Activated T-cell treated with anti-CD3 and anti-CD28 coated beads, Interleukin-2, amount 50 U/mL, for 24 hours (primary cell): Measurements from ENCODE around the gene ATP9B.
A peak's percentile ranks its signal among the peaks of the same experiment; 100 is the strongest.
"Not testable (repeated sequence)": the region's sequence is repeated elsewhere in the genome, so short reads cannot be mapped to it uniquely, and the experiment has no call there.

Experiments
- DNase-seq: peaks from one replicate; pipeline ENCODE4 v3.0.0-alpha.2; 2020
- H3K27ac Mint-ChIP-seq: 2 replicates; pipeline ENCODE4 v1.8.0; 2020; ENCODE audit warnings: mild to moderate bottlenecking, mixed read lengths
- H3K27me3 Mint-ChIP-seq: 2 replicates; pipeline ENCODE4 v1.8.0; 2020; ENCODE audit warnings: mixed read lengths
- H3K36me3 Mint-ChIP-seq: 2 replicates; pipeline ENCODE4 v1.8.0; 2020; ENCODE audit warnings: low read depth, mixed read lengths
- H3K4me1 Mint-ChIP-seq: 2 replicates; pipeline ENCODE4 v1.8.0; 2020; ENCODE audit warnings: low read depth, mixed read lengths
- H3K4me3 Mint-ChIP-seq: 2 replicates; pipeline ENCODE4 v1.8.0; 2020; ENCODE audit warnings: mild to moderate bottlenecking, moderate library complexity, mixed read lengths
- H3K9me3 Mint-ChIP-seq: 2 replicates; pipeline ENCODE4 v1.8.0; 2020; ENCODE audit warnings: mixed read lengths

Gene ATP9B

DNA sequence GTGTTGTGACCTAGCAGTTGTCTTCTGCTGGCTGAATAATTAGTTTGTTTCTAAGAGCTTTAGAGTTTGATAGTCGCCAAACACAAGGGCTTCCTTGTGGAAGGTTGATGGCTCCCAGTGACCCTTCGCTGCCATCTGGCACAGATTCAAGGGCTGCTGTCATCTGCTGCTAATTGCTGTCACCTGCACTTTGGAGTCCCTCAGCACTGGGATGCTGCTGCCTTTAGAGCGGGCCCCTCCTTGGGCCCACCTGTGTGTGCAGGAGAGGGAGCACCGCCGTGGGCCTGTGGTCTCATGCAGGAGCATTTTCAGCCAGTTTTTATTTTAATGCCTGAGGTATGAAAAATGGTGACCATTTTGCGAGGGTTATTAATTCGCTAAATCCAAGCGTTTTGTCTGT is 172.6 kb downstream of the ATP9B start:
- Mint-ChIP-seq H3K36me3 (peaks cover 10% of the 10 kb centered on the region), H3K27ac (no peak overlapping the region)
- no peak for DNase-seq

GRCh38 chr18:79242246-79242645 is 173.1 kb downstream of the ATP9B start:
- H3K27ac Mint-ChIP-seq, result no peak overlapping the region
- H3K4me1 Mint-ChIP-seq, result peaks cover 10% of the 10 kb centered on the region
- no peaks in the 10 kb centered on the region for H3K9me3 Mint-ChIP-seq
- H3K27me3 Mint-ChIP-seq, result no peaks in the 10 kb centered on the region
- no peak for DNase-seq
- H3K4me3 Mint-ChIP-seq, result no peak overlapping the region
- H3K36me3 Mint-ChIP-seq, result peaks cover 10% of the 10 kb centered on the region

More for the DNA sequence above, 172.6 kb downstream of the ATP9B start:
- peaks cover 8% of the 10 kb centered on the region for H3K4me1 Mint-ChIP-seq
- H3K4me3 Mint-ChIP-seq, result no peak overlapping the region
- H3K27me3 Mint-ChIP-seq, result no peaks in the 10 kb centered on the region
- no peaks in the 10 kb centered on the region for H3K9me3 Mint-ChIP-seq

DNA sequence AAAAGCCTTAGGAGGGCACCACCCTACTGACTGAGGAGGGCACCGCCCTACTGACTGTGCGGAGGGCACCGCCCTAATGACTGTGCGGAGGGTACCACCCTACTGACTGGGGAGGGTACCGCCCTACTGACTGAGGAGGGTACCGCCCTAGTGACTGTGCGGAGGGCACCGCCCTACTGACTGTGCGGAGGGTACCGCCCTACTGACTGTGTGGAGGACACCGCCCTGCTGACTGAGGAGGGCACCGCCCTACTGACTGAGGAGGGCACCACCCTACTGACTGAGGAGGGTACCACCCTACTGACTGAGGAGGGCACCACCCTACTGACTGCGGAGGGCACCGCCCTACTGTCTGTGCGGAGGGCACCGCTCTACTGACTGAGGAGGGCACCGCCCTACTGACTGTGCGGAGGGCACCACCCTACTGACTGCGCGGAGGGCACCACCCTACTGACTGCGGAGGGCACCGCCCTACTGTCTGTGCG is 176.4 kb downstream of the ATP9B start:
- H3K27ac Mint-ChIP-seq, result no peak overlapping the region
- no peaks in the 10 kb centered on the region for H3K27me3 Mint-ChIP-seq
- H3K9me3 Mint-ChIP-seq, result no peaks in the 10 kb centered on the region
- no peak overlapping the region for H3K4me3 Mint-ChIP-seq
- H3K4me1 Mint-ChIP-seq, result peaks cover 26% of the 10 kb centered on the region
- H3K36me3 Mint-ChIP-seq, result no peaks in the 10 kb centered on the region
- no peak for DNase-seq

DNA sequence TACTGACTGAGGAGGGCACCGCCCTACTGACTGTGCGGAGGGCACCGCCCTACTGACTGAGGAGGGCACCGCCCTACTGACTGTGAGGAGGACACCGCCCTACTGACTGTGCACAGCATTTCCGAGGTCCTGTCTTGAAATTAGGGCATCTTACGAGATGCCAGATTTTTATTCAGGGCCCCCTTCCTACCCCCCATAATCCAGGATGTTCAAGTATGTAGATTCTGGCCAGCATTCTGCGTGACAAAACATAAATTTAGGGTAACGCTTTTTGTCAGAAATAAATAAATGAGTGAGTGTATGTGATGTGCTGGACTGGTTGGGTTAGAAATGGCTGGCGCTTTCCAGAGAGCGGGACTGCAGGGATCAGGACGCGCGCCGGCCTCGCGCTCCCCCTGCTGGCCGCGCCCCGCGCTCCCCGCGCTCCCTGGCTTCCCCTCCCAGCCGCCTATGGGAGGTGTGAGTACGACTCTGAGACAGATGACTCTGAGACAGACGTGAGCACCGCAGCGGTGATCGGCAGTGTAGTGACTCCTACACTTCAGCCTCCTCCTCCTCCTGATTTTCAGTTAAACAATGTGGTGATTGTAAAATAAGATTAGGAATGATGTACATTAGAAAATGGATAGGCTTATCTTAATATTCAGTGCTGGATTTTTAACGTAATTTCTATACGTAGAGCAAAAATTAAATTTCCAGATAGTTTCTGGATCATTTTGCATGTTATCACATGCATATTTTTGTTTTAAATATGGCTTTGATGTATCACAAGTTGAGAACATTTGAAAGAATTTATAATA is 177.3 kb downstream of the ATP9B start:
- Mint-ChIP-seq H3K36me3 (no peaks in the 10 kb centered on the region), H3K9me3 (no peaks in the 10 kb centered on the region), H3K27ac (peak overlapping the region; percentile 77), H3K27me3 (no peaks in the 10 kb centered on the region), H3K4me1 (peaks cover 29% of the 10 kb centered on the region), H3K4me3 (peak overlapping the region; percentile 59)
- peak; percentile 85 for DNase-seq

GRCh38 chr18:79248495-79249060 is 179.4 kb downstream of the ATP9B start:
- Mint-ChIP-seq H3K4me3 (no peak overlapping the region), H3K27ac (no peak overlapping the region), H3K9me3 (no peaks in the 10 kb centered on the region), H3K27me3 (no peaks in the 10 kb centered on the region), H3K36me3 (peaks cover 11% of the 10 kb centered on the region), H3K4me1 (peaks cover 26% of the 10 kb centered on the region)
- DNase-seq, result no peak

DNA sequence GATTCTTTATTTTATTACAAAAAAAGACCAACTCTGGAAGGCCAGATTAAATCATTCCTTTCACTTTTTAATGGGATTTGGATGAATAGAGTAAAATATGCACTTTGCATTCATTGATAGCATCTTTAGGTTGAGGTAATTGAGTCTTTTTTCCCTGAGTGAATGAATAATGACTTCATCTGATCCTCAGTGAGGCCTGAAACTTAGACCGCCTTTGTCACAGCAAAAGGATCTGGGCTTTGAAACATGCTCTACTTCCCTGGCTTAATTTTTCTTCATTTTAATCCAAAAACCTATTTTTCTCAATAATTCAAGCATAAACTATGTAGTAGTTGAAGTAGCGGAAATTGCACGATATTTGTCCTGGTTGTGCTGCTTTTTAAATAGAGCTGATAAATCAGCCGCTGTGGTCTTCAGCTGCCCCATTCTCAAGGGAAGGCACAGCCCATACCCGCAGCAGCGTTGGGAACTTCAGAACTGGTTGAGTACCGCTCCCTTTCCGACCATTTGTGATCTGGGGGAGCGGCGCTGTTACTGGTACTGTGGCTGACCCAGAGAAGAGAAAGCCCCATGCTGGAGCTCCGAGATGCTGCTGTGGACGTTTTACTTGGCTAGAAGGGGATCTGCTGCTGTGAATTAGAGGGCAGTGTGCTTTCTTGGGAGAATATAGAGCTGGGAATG is 181.2 kb downstream of the ATP9B start:
- Mint-ChIP-seq H3K9me3 (no peaks in the 10 kb centered on the region), H3K4me1 (peaks cover 26% of the 10 kb centered on the region), H3K4me3 (no peak overlapping the region), H3K27me3 (no peaks in the 10 kb centered on the region), H3K36me3 (peaks cover 26% of the 10 kb centered on the region), H3K27ac (no peak overlapping the region)
- DNase-seq, result no peak

DNA sequence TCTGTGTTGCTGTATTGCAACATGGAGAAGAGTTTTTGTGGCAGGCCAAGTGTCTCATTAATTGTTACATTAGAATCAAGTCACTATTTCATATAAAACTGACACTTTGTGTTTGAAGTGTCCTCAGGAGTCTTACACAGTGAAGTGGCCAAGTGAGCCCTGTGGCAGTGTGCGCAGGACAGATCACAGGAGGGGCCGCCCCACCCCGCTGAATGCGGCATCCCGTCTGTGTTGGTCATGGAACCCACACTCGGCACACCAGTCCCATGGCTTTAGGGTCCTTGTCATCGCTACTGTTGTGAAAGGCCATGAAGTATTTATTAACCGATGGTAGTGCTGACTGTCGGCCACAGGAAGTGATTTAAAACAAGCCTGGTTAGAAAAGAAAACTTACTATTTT is 181.8 kb downstream of the ATP9B start:
- no peak overlapping the region for H3K4me3 Mint-ChIP-seq
- H3K36me3 Mint-ChIP-seq, result peaks cover 29% of the 10 kb centered on the region
- H3K27ac Mint-ChIP-seq, result no peak overlapping the region
- no peaks in the 10 kb centered on the region for H3K9me3 Mint-ChIP-seq
- peaks cover 26% of the 10 kb centered on the region for H3K4me1 Mint-ChIP-seq
- no peaks in the 10 kb centered on the region for H3K27me3 Mint-ChIP-seq
- DNase-seq, result no peak

- no peak overlapping the region for H3K4me3 Mint-ChIP-seq
- no peak for DNase-seq
- no peak overlapping the region for H3K27ac Mint-ChIP-seq
- H3K27me3 Mint-ChIP-seq, result no peaks in the 10 kb centered on the region
- peaks cover 34% of the 10 kb centered on the region for H3K36me3 Mint-ChIP-seq
- H3K9me3 Mint-ChIP-seq, result no peaks in the 10 kb centered on the region
- H3K4me1 Mint-ChIP-seq, result peaks cover 18% of the 10 kb centered on the region
Observed at GRCh38 chr18:79252904-79253633, 183.9 kb downstream of the ATP9B start.

DNA sequence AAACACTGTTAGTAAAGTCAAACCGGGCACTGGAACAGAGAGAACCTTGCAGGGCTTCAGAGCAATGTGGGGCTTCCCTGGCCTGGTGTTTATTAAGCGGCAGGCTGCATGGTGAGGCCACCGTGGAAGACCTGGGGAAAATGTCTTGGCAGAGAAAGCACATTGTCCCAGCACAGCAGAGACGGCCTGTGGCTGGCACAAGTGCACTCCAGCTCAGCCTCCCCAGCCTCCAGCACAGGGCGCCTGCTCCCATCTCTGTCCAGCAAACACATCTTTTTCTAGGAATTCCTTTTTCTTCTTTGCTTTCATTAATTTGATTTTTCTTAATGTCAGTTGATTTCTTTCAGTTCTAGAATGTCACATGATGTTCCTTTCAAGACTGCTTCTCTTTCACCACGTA is 188.3 kb downstream of the ATP9B start:
- H3K4me1 Mint-ChIP-seq, result no peaks in the 10 kb centered on the region
- H3K4me3 Mint-ChIP-seq, result no peak overlapping the region
- no peaks in the 10 kb centered on the region for H3K9me3 Mint-ChIP-seq
- H3K27me3 Mint-ChIP-seq, result no peaks in the 10 kb centered on the region
- H3K27ac Mint-ChIP-seq, result no peak overlapping the region
- peaks cover 66% of the 10 kb centered on the region for H3K36me3 Mint-ChIP-seq
- DNase-seq, result no peak

DNA sequence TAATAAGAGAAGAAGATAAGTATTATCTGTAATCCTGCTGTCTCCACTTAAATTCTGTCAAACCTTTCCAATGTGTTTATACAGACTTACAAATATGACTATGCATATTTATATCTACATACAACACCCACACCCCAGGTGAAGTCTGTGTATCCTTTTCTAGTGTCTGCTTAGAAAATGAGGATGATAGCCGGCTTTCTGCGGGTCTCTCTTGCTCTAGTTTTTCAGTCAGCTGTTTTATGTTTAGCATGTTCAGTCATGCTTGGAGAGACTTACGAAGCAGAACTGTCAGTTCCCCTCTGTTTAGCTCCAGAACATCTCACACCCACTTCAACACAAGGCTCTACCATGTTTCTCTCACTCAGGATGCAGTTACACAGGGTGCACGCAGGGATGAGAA is 189.3 kb downstream of the ATP9B start:
- no peak for DNase-seq
- H3K4me3 Mint-ChIP-seq, result no peak overlapping the region
- no peaks in the 10 kb centered on the region for H3K9me3 Mint-ChIP-seq
- no peaks in the 10 kb centered on the region for H3K27me3 Mint-ChIP-seq
- H3K36me3 Mint-ChIP-seq, result peaks cover 60% of the 10 kb centered on the region
- no peaks in the 10 kb centered on the region for H3K4me1 Mint-ChIP-seq
- no peak overlapping the region for H3K27ac Mint-ChIP-seq

- Mint-ChIP-seq H3K9me3 (no peaks in the 10 kb centered on the region), H3K27me3 (no peaks in the 10 kb centered on the region), H3K4me1 (no peaks in the 10 kb centered on the region), H3K36me3 (peaks cover 64% of the 10 kb centered on the region), H3K27ac (no peak overlapping the region), H3K4me3 (no peak overlapping the region)
- no peak for DNase-seq
Observed at GRCh38 chr18:79259218-79259617, 190.0 kb downstream of the ATP9B start.

DNA sequence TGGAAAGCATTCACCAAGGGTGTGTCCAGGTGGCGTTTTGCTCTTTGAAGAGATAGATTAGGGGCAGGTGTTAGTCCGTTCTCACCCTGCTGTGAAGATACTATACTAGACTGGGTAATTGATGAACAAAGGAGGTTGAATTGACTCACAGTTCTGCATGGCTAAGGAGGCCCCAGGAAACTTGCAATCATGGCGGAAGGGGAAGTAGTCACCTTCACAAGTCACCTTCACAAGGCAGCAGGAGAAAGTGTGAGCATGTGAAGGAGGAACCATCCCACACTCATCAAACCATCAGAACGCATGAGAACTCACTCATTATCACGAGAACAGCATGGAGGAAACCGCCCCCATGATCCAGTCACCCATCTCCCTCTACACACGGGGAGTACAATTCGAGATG is 190.8 kb downstream of the ATP9B start:
- Mint-ChIP-seq H3K4me3 (no peak overlapping the region), H3K27me3 (no peaks in the 10 kb centered on the region), H3K4me1 (no peaks in the 10 kb centered on the region), H3K27ac (no peak overlapping the region), H3K36me3 (peaks cover 64% of the 10 kb centered on the region), H3K9me3 (peaks cover 4% of the 10 kb centered on the region)
- no peak for DNase-seq

GRCh38 chr18:79260510-79260909 is 191.3 kb downstream of the ATP9B start:
- no peak overlapping the region for H3K27ac Mint-ChIP-seq
- no peak for DNase-seq
- peaks cover 9% of the 10 kb centered on the region for H3K9me3 Mint-ChIP-seq
- H3K4me3 Mint-ChIP-seq, result no peak overlapping the region
- no peaks in the 10 kb centered on the region for H3K27me3 Mint-ChIP-seq
- no peaks in the 10 kb centered on the region for H3K4me1 Mint-ChIP-seq
- H3K36me3 Mint-ChIP-seq, result peaks cover 64% of the 10 kb centered on the region

GRCh38 chr18:79265068-79265467 is 195.9 kb downstream of the ATP9B start:
- H3K4me1 Mint-ChIP-seq, H3K27ac Mint-ChIP-seq, H3K27me3 Mint-ChIP-seq, H3K4me3 Mint-ChIP-seq, DNase-seq: not testable (repeated sequence)
- H3K9me3 Mint-ChIP-seq, result peaks cover 11% of the 10 kb centered on the region
- peaks cover 67% of the 10 kb centered on the region for H3K36me3 Mint-ChIP-seq
